HEK293 (cell line): ENCODE results near the gene URGCP.

Source experiments
- MYNN ChIP-seq: fragments of 450-650 bp; formaldehyde crosslinking; IDR thresholded peaks from 2 replicates; pipeline ENCODE4 v1.5.1; 2016; ENCODE audit warnings: missing biosample characterization, missing genetic modification characterization, borderline replicate concordance
- ZBTB20 ChIP-seq: fragments of 450-650 bp; formaldehyde crosslinking; IDR thresholded peaks from 2 replicates; pipeline ENCODE4 v1.5.1; 2016; ENCODE audit warnings: missing biosample characterization, missing genetic modification characterization
- ZFP3 ChIP-seq: fragments of 450-650 bp; formaldehyde crosslinking; IDR thresholded peaks from 2 replicates; pipeline ENCODE4 v1.5.1; 2016; ENCODE audit warnings: low read depth, missing biosample characterization, missing genetic modification characterization
- ZNF239 ChIP-seq: fragments of 450-650 bp; formaldehyde crosslinking; IDR thresholded peaks from 2 replicates; pipeline ENCODE4 v1.5.1; 2016; ENCODE audit warnings: missing biosample characterization, missing genetic modification characterization
- ZNF274 ChIP-seq, 2 experiments: fragments of 200-500 bp in 1 of 2; fragments of 450-650 bp in 1 of 2; sonication (Bioruptor generic) in 1 of 2; formaldehyde crosslinking in 1 of 2; IDR thresholded peaks; 2 replicates each; pipeline versions ENCODE4 v1.5.1 to v1.6.1; 2014 to 2016; ENCODE audit warnings: borderline replicate concordance in 1 of 2, inconsistent platforms in 1 of 2, low read length in 1 of 2, missing biosample characterization in 1 of 2, missing genetic modification characterization in 1 of 2
- ZNF544 ChIP-seq: fragments of 450-650 bp; formaldehyde crosslinking; IDR thresholded peaks from 2 replicates; pipeline ENCODE4 v1.5.0; 2017; ENCODE audit warnings: missing biosample characterization, missing genetic modification characterization
- ZNF792 ChIP-seq: fragments of 450-650 bp; formaldehyde crosslinking; IDR thresholded peaks from 2 replicates; pipeline ENCODE4 v1.5.1; 2016; ENCODE audit warnings: missing biosample characterization, missing genetic modification characterization
- ZXDB ChIP-seq: fragments of 450-650 bp; formaldehyde crosslinking; IDR thresholded peaks from 2 replicates; pipeline ENCODE4 v1.5.1; 2016; ENCODE audit warnings: missing biosample characterization, missing genetic modification characterization
- TF ChIP-seq, protein P1 (sequence below): fragments of 450-650 bp; formaldehyde crosslinking; IDR thresholded peaks from 2 replicates; pipeline ENCODE4 v1.5.1; 2016; ENCODE audit warnings: missing biosample characterization, missing genetic modification characterization
- TF ChIP-seq, protein P2 (sequence below): fragments of 450-650 bp; formaldehyde crosslinking; IDR thresholded peaks from 2 replicates; pipeline ENCODE4 v1.5.1; 2016; ENCODE audit warnings: missing biosample characterization, missing genetic modification characterization
- TF ChIP-seq, protein P3 (sequence below): fragments of 450-650 bp; formaldehyde crosslinking; IDR thresholded peaks from 2 replicates; pipeline ENCODE4 v1.5.1; 2016; ENCODE audit warnings: missing biosample characterization, missing genetic modification characterization
- TF ChIP-seq, protein P4 (sequence below): fragments of 450-650 bp; formaldehyde crosslinking; IDR thresholded peaks from 2 replicates; pipeline ENCODE4 v1.5.1; 2016; ENCODE audit warnings: missing biosample characterization, missing genetic modification characterization

DNA sequence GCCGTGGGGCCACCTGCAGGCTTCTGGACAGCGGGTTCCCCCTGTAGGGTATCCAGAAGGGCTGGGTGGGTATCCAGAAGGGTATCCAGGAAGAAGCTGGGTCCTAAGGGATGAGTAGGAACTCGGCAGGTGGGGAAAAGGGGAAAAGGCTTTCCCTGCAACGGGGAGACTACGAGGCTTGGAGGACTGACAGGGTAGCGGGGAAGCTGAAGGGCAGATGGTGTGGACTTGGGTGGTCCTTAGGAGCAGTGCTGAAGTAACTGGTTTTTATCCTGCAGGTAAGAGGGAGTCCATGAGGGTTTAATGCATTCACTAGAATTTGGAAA lies 20.4 kb upstream of the URGCP start:
- TF ChIP-seq ZNF274 (IDR thresholded peaks at IDR 0.05; ENCODE audit: low read length) (no peak), ZNF274 (tag by site-specific recombination; IDR thresholded peaks at IDR 0.05; ENCODE audit: borderline replicate concordance) (no peak), ZFP3 (tag by site-specific recombination) (no peak), ZNF239 (tag by site-specific recombination) (no peak), ZBTB20 (tag by site-specific recombination) (no peak), ZXDB (tag by site-specific recombination) (peak; percentile 46; the same call in 1 of the 2 replicates), ZNF544 (tag by site-specific recombination) (no peak), MYNN (no peak), ZNF792 (tag by site-specific recombination) (no peak)
- TF ChIP-seq, protein P1, sequence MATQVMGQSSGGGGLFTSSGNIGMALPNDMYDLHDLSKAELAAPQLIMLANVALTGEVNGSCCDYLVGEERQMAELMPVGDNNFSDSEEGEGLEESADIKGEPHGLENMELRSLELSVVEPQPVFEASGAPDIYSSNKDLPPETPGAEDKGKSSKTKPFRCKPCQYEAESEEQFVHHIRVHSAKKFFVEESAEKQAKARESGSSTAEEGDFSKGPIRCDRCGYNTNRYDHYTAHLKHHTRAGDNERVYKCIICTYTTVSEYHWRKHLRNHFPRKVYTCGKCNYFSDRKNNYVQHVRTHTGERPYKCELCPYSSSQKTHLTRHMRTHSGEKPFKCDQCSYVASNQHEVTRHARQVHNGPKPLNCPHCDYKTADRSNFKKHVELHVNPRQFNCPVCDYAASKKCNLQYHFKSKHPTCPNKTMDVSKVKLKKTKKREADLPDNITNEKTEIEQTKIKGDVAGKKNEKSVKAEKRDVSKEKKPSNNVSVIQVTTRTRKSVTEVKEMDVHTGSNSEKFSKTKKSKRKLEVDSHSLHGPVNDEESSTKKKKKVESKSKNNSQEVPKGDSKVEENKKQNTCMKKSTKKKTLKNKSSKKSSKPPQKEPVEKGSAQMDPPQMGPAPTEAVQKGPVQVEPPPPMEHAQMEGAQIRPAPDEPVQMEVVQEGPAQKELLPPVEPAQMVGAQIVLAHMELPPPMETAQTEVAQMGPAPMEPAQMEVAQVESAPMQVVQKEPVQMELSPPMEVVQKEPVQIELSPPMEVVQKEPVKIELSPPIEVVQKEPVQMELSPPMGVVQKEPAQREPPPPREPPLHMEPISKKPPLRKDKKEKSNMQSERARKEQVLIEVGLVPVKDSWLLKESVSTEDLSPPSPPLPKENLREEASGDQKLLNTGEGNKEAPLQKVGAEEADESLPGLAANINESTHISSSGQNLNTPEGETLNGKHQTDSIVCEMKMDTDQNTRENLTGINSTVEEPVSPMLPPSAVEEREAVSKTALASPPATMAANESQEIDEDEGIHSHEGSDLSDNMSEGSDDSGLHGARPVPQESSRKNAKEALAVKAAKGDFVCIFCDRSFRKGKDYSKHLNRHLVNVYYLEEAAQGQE, result peak; percentile 89
- TF ChIP-seq, protein P2, sequence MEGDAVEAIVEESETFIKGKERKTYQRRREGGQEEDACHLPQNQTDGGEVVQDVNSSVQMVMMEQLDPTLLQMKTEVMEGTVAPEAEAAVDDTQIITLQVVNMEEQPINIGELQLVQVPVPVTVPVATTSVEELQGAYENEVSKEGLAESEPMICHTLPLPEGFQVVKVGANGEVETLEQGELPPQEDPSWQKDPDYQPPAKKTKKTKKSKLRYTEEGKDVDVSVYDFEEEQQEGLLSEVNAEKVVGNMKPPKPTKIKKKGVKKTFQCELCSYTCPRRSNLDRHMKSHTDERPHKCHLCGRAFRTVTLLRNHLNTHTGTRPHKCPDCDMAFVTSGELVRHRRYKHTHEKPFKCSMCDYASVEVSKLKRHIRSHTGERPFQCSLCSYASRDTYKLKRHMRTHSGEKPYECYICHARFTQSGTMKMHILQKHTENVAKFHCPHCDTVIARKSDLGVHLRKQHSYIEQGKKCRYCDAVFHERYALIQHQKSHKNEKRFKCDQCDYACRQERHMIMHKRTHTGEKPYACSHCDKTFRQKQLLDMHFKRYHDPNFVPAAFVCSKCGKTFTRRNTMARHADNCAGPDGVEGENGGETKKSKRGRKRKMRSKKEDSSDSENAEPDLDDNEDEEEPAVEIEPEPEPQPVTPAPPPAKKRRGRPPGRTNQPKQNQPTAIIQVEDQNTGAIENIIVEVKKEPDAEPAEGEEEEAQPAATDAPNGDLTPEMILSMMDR, result no peak; the same call in 1 of the 2 replicates
- TF ChIP-seq, protein P3, sequence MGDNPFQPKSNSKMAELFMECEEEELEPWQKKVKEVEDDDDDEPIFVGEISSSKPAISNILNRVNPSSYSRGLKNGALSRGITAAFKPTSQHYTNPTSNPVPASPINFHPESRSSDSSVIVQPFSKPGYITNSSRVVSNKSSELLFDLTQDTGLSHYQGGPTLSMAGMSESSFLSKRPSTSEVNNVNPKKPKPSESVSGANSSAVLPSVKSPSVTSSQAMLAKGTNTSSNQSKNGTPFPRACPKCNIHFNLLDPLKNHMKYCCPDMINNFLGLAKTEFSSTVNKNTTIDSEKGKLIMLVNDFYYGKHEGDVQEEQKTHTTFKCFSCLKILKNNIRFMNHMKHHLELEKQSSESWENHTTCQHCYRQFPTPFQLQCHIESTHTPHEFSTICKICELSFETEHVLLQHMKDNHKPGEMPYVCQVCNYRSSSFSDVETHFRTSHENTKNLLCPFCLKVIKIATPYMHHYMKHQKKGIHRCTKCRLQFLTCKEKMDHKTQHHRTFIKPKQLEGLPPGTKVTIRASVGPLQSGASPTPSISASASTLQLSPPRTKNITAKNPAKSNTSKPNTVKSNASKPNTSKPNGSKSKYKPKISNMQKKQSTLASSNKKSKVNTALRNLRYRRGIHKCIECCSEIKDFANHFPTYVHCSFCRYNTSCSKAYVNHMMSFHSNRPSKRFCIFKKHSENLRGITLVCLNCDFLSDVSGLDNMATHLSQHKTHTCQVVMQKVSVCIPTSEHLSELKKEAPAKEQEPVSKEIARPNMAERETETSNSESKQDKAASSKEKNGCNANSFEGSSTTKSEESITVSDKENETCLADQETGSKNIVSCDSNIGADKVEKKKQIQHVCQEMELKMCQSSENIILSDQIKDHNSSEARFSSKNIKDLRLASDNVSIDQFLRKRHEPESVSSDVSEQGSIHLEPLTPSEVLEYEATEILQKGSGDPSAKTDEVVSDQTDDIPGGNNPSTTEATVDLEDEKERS, result no peak
- TF ChIP-seq, protein P4, sequence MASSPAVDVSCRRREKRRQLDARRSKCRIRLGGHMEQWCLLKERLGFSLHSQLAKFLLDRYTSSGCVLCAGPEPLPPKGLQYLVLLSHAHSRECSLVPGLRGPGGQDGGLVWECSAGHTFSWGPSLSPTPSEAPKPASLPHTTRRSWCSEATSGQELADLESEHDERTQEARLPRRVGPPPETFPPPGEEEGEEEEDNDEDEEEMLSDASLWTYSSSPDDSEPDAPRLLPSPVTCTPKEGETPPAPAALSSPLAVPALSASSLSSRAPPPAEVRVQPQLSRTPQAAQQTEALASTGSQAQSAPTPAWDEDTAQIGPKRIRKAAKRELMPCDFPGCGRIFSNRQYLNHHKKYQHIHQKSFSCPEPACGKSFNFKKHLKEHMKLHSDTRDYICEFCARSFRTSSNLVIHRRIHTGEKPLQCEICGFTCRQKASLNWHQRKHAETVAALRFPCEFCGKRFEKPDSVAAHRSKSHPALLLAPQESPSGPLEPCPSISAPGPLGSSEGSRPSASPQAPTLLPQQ (tag by site-specific recombination), result peak; percentile 66; the same call in 1 of the 2 replicates
